ENCODE measurements around the gene MBOAT7. TPM values are rescaled to one million over a fixed set of nuclear protein-coding genes. Genes with fewer than 3 reads are reported as not detected.

The MBOAT7 gene
- polyA plus RNA-seq, 1 donor (not counting 4 experiments of a cell fraction or from before 2014, with no cell fraction given): 41.3 TPM

DNA sequence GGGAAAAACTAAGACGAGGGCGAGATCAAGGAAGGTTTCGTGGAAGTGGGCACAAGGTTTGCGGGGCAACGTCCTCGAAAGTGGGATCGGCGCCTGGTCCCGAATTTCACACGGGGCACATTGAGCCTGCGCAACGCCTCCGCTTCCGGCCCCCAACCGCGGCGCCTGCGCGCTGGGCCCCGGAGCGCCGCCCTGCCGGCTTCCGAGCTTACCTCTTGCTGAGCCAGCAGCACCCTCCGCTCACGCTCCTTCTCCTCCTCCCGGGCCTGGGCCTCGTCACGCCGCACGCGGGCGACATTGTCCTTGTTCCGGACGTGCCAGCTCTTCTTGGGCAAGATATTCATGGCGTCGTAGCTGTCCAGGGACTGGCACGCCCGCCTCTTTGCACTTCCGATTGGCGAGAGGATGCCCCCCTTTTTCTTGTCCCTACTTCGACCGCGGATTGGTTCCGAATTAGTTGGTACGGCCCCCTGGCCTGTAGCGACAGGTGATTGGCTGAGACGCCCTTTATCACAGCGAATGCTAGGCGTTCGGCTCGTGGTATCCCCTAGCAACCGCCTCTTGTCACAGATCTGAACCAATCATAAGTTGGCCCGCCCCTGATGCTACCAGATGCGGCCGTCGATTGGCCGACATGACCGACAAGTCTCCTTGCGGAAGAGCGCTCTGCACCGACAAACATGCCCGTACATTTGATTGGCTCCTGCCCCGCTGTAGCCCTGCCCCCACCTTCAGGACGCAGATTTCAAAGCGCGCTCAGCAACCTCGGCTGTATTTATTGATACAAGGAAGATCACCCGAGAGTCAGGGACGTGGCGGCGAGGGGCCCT lies 29.8 kb downstream of the MBOAT7 start, which contains the start of gene LENG1:
LENG1 (minus strand) TSS at position 370 of the 830 bp plus-strand sequence; CDS start at position 344, 26 bp downstream.
- Histone ChIP-seq H3K36me3 (ENCODE audit: control insufficient read depth in 2 of 2, extremely low read depth in 1 of 2, insufficient read depth in 2 of 2, low read length in 2 of 2) (peaks cover 14 to 15% of the 10 kb centered on the region in 2 experiments), H3K4me3 (ENCODE audit: control insufficient read depth in 2 of 3, extremely low read depth in 1 of 3, insufficient read depth in 2 of 3, low read depth in 1 of 3, low read length in 3 of 3) (peak within 1 kb of the TSS; percentile 57 to 95 (median 91)), H3K9ac (ENCODE audit: control insufficient read depth, extremely low read depth, insufficient read depth, low read length) (peak within 1 kb of the TSS; percentile 92), H3K4me2 (ENCODE audit: control insufficient read depth, extremely low read depth, insufficient read depth, low read depth, low read length) (peak within 1 kb of the TSS; percentile 98), H3K27me3 (ENCODE audit: control insufficient read depth, extremely low read depth, insufficient read depth, low read length) (no peaks in the 10 kb centered on the region), H3K9me3 (ENCODE audit: control insufficient read depth, low read depth, low read length) (no peaks in the 10 kb centered on the region), H3K79me2 (ENCODE audit: control insufficient read depth, insufficient read depth, low read length) (peaks cover 7% of the 10 kb centered on the region), H2AFZ (ENCODE audit: control insufficient read depth, low read length) (peak within 1 kb of the TSS; percentile 89), H4K20me1 (ENCODE audit: control insufficient read depth, extremely low read depth, insufficient read depth, low read length) (peaks cover 5% of the 10 kb centered on the region), H3K4me1 (ENCODE audit: control insufficient read depth, extremely low read depth, insufficient read depth, low read length) (peaks cover 24% of the 10 kb centered on the region), H3K27ac (ENCODE audit: control insufficient read depth, insufficient read depth, low read length) (peak within 1 kb of the TSS; percentile 90), H3K9me1 (ENCODE audit: control insufficient read depth, extremely low read depth, insufficient read depth, low read length) (no peaks in the 10 kb centered on the region)
- peak; percentile 96 for FAIRE-seq
- dilution Hi-C loops (cut with MboI; ENCODE audit: extremely low pct_ligation_motif_present, low sequenced_read_pairs): no loop called here
- peak; percentile 100 for DNase-seq (ENCODE audit: low read depth, low spot score)
- TF ChIP-seq, protein P1, sequence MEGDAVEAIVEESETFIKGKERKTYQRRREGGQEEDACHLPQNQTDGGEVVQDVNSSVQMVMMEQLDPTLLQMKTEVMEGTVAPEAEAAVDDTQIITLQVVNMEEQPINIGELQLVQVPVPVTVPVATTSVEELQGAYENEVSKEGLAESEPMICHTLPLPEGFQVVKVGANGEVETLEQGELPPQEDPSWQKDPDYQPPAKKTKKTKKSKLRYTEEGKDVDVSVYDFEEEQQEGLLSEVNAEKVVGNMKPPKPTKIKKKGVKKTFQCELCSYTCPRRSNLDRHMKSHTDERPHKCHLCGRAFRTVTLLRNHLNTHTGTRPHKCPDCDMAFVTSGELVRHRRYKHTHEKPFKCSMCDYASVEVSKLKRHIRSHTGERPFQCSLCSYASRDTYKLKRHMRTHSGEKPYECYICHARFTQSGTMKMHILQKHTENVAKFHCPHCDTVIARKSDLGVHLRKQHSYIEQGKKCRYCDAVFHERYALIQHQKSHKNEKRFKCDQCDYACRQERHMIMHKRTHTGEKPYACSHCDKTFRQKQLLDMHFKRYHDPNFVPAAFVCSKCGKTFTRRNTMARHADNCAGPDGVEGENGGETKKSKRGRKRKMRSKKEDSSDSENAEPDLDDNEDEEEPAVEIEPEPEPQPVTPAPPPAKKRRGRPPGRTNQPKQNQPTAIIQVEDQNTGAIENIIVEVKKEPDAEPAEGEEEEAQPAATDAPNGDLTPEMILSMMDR (optimal IDR thresholded peaks at IDR 0.05 in 1 of 3, IDR thresholded peaks at IDR 0.05 in 1 of 3, conservative IDR thresholded peaks at IDR 0.05 in 1 of 3; ENCODE audit: extremely low read depth in 1 of 3, insufficient read depth in 2 of 3, low read length in 3 of 3): peak in 2 of 3 experiments; percentile 25 to 33
- TF ChIP-seq EZH2 (IDR thresholded peaks at IDR 0.05; ENCODE audit: low read length): no peak

DNA sequence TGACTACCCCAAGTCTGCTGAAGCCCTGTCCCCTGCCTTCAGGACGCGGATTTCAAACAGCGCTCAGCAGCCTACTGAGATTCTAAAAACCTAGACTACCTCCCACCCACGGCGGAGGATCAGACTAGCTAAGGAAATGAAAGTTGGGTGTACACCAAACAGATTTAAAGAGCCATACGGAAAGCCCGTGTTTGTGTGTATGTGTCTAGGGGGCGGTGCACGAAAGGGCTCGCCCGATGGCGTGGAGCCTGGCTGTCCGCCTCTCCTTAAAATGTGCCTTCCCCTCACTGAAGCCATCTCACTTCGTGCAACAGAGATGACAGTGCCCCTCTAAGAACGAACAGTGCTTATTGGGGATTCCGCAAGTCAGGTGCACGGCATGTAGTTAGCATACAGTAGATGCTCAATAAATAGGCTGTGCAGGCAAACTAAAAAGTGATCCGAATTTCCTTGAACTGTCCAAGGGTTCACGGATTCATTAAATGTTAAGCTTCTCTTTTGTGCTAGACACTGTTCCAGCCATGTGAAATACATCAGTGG lies 30.5 kb downstream of the MBOAT7 start:
- H4K20me1 ChIP-seq (ENCODE audit: control insufficient read depth, extremely low read depth, insufficient read depth, low read length): peaks cover 5% of the 10 kb centered on the region
- dilution Hi-C loops (cut with MboI; ENCODE audit: extremely low pct_ligation_motif_present, low sequenced_read_pairs): no loop called here
- DNase-seq (ENCODE audit: low read depth, low spot score) (no peak), FAIRE-seq (peak; percentile 64)
- peak overlapping the region; percentile 98 for H3K4me2 ChIP-seq (ENCODE audit: control insufficient read depth, extremely low read depth, insufficient read depth, low read depth, low read length)
- H3K36me3 ChIP-seq (ENCODE audit: control insufficient read depth in 2 of 2, extremely low read depth in 1 of 2, insufficient read depth in 2 of 2, low read length in 2 of 2): peaks cover 17 to 21% of the 10 kb centered on the region in 2 experiments
- no peaks in the 10 kb centered on the region for H3K9me3 ChIP-seq (ENCODE audit: control insufficient read depth, low read depth, low read length)
- peak overlapping the region; percentile 57 to 95 (median 85) for H3K4me3 ChIP-seq (ENCODE audit: control insufficient read depth in 2 of 3, extremely low read depth in 1 of 3, insufficient read depth in 2 of 3, low read depth in 1 of 3, low read length in 3 of 3)
- peak overlapping the region; percentile 90 for H3K27ac ChIP-seq (ENCODE audit: control insufficient read depth, insufficient read depth, low read length)
- H2AFZ ChIP-seq (ENCODE audit: control insufficient read depth, low read length): peak overlapping the region; percentile 89
- peaks cover 7% of the 10 kb centered on the region for H3K79me2 ChIP-seq (ENCODE audit: control insufficient read depth, insufficient read depth, low read length)
- TF ChIP-seq EZH2 (IDR thresholded peaks at IDR 0.05; ENCODE audit: low read length): no peak
- TF ChIP-seq, protein P1 (optimal IDR thresholded peaks at IDR 0.05 in 1 of 3, IDR thresholded peaks at IDR 0.05 in 1 of 3, conservative IDR thresholded peaks at IDR 0.05 in 1 of 3; ENCODE audit: extremely low read depth in 1 of 3, insufficient read depth in 2 of 3, low read length in 3 of 3): peak in 1 of 3 experiments; percentile 8
- H3K9ac ChIP-seq (ENCODE audit: control insufficient read depth, extremely low read depth, insufficient read depth, low read length): peak overlapping the region; percentile 92
- H3K9me1 ChIP-seq (ENCODE audit: control insufficient read depth, extremely low read depth, insufficient read depth, low read length): no peaks in the 10 kb centered on the region
- no peaks in the 10 kb centered on the region for H3K27me3 ChIP-seq (ENCODE audit: control insufficient read depth, extremely low read depth, insufficient read depth, low read length)
- H3K4me1 ChIP-seq (ENCODE audit: control insufficient read depth, extremely low read depth, insufficient read depth, low read length): peaks cover 24% of the 10 kb centered on the region

Data from keratinocyte (primary cell).